Measurements from ENCODE around the gene AK1.

Gene AK1, protein sequence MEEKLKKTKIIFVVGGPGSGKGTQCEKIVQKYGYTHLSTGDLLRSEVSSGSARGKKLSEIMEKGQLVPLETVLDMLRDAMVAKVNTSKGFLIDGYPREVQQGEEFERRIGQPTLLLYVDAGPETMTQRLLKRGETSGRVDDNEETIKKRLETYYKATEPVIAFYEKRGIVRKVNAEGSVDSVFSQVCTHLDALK

DNA sequence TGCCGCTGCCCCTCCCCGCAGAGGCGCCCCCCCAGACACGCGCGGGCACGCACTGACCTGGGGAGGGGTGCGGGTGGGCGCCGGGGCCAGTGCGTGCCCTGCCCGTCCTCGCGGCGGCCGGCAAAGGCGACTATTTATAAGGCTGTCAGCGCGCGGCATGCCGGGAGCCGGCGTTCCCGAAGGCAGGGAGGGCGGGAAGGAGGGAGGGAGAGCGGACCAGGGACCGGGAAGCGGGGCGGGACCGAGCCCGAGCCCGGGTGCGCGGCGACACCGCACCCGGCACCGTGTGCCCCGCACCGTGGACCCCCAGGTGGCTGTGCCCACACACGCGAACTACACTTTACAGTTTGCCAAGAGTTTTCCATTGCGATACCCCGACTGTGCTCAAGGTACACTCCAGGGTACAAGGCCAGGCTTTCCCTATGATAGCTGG is at the start of gene AK1:
AK1 (minus strand) TSS at position 110 of the 433 bp plus-strand sequence. CDS start 3,058 bp downstream, outside the sequence.
- DNase-seq, result no peak

DNA sequence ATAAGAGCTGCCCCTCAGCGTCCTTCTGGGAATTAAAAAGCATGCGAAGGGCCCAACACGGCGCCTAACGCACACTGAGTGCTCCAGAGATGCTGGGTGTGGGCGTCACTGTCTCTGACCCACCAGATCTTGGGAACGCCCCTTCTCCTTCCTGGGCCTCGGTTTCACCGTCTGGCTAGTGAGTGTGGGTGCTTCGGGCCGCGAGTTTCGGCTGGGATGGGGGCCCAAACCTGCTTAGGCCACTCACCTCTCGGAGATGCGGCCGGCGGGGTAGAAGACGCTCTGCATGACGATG is 49.4 kb upstream of the AK1 start:
- DNase-seq, result no peak

DNA sequence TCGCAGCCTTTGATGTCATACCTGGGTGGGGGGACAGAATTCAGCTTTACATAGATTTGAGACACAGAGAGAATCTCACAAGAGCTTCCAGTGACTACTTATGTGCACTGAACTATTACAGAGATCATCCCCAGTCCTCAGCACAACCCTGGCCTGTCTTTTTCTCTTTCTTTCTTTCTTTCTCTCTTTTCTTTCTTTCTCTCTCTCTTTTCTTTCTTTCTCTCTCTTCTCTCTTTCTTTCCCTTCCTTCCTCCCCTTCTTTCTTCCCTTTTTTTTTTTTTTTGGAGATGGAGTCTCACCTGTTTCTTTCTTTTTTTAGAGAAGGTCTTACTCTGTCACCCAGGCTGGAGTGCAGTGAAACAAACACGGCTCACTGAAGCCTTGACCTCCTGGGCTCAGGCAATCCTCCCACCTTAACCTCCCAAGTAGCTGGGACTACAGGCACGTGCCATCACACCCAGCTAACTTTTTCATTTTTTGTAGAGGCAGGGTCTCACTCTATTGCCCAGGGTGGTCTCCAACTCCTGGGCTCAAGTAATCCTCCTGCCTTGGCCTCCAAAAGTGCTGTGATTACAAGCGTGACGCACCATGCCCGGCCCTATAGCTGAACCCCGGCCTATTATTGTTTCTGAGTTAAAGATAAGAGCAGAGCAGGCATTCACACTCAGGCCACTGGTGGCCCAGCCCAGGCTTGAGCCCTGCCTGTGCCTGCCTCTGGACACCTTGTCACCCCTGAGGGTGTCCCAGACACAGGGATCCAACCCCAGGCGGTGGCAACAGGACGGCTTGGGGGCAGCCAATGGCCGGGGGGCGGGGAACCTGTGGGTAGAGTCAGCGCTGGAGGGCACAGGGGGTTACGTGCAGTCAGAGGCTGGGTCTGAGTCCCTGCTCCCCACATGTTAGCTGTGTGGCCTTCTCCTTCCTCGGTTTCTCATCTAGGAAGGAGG is 48.8 kb upstream of the AK1 start:
- DNase-seq, result no peak

DNA sequence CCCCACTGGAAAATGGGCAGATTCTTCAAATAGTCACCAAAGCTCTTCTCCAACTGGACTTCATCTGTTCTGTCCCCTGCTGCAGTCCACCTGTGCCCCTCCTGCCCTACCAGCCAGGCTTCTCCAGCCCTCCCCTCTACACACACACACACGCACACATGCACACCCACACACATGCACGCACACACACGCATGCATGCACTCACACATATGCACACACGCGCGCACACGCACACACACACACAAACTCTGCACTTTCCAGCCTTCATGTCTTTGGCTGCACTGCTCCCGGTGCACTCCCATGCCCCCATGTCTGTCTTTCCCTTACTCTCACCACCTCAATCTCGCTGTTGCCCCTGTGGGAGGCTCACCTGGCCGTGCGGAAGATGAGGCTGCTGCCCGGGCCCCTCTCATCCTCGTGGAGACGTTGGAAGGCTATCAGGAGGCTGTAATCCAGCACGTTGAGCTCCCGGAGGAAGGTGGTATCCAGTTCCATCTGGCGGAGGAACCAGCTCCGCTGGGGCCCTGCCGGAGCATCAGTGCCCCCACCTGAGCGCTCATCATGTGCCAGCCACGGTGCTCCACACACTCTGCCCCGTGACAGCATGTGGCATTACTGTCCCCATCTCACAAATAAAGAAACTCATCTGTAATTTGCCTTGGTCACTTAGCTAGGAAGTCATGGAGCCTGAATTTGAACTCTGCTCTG is 47.4 kb upstream of the AK1 start:
- DNase-seq, result no peak

DNA sequence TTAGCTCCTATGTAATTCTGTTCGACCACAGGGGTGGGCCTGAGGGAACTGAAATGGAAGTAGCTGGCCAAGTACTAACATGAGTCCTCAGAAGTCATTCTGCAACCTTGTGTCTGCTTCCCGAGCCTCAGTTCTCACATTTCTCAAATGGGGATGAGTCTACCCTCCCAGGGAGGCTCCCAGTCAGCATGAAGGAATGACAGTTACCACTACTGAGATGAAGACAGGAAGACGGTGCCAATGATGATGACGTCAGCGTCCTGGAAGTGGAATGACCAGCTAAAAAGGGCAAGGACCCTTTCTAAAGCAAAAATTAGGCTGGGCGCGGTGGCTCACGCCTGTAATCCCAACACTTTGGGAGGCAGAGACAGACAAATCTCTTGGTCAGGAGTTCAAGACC is 46.3 kb upstream of the AK1 start:
- no peak for DNase-seq

DNA sequence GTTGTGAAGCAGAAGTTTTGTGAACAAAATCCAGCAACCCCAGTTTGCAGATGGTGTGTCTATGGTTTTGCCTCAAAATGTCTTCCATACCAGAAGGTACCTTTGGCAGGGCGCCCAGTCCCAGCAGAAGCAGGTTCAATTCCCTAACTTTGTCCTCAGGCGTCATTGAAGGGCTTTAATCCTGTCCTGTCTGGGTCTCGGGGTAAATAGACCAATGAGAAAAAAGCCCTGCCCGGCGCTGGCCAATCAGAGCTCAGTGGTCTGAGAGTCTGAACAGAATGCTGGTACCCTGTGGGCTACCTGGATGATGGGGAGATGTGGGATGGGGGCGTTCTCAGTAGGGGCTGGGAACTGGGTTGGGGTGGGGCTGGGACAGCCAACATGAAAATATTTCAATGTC is 45.6 kb upstream of the AK1 start:
- no peak for DNase-seq

DNA sequence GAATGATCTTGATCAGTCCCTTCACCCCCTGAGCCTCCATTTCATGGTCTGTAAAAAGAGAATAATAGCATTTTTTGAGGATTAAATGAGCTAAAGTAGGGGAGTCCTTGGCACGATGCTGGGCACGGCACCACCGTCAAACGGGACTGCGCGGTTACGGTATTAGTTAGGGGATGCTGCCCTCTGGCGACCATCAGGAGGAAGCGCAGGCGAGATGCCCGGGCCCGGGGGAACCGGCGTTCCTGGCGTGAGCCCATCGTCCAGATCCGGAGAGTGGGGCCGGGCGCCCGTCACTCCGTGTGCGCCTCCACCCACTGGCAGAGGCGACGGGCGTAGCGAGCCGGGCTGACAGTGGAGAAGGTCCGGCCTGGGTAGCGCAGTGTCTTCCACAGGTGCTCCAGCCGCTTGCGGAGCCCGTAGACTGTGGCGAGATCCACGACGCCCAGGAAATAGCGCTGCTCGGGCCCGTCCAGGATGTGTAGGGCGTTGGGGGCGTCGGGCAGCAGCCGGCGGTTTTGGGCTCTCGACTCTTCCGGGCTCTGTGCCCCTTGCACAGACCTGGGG is 44.2 kb upstream of the AK1 start:
- peak; percentile 84 for DNase-seq

DNA sequence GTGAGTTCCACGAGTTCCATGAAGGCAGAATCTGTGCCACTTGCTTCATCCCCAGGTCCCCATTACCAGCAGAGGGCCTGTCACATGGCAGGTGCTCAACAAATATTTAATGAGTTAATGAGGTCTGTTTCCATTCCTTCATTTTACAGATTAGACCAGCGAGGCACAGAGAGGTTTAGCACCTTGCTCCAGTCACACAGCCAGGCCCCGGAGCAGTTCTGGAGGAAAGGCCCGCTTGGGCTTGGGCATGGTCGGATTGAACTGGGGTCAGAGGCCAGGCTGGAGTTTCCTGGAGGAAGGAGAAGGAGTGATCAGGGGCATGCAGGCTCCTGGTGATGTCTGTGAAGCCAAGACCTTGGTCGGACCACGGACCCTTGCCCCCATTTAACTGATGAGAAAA is 43.3 kb upstream of the AK1 start:
- DNase-seq, result no peak

DNA sequence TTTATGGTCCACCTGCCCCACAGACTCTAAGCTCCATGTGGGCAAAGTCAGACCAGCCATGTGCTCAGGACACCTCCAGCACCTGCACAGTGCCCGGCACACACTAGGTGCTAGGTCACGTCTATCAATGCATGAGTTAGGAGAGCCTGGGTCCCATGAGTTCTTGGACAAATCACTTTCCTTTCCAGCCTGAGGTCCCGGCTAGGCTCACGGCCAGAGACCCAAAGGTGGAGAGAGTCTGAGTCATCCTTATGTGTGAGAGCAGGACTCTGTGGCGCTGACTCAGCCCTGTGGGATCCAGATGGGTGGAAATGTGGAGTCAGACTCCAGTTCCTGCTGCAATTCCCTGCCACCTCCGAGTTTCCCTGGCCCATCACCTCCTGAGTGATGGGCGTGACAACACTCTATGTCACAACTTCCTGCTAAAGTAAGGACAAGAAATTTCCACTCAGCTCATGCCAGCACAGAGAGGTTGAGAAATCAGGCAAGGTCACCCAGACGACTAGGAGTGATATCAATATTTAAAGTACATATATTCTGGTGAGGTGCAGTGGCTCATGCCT is 41.9 kb upstream of the AK1 start:
- DNase-seq, result no peak

DNA sequence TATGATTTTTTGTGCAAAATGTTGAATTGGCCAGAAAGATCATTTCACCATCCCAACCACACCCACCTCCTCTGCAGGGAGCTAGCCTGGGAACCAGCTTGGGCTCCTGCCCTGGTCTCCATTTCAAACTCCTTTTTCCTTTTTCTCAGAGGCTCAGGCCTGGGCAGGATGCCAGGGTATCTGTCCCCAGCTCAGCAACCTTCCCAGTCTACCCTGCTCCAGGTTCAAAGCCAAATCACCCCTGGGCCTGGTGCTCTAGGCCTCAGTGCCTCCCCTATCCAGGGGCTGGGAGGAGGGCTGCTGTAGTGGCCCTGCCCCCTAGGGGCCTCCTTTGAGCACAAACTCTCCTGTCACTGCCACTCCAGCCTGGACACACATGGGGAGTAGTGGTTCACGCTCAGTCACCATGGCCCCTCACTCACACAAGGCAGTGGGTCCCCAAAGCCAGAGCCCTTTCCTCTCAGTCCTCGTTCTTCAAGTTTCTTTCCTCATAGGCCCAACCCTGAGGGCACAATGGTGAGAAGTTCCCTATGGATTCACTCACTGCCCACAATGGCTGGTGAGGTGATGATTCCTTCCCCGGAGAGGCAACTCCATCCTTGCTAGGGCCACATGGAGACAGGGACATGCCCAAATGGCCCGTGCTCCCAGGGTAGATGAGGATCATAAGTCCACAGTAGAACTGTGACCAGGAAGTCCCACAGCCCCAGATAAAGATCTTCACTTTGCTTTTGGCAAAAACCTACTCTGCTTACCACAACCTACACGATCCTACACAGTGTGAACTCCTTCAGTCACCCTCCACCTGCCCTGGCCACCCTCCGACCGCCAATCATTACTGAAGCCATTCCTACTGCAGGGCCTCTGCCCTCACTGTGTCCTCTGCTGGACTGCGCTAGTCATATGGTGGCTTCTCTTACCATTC is 41.0 kb upstream of the AK1 start:
- DNase-seq, result no peak

DNA sequence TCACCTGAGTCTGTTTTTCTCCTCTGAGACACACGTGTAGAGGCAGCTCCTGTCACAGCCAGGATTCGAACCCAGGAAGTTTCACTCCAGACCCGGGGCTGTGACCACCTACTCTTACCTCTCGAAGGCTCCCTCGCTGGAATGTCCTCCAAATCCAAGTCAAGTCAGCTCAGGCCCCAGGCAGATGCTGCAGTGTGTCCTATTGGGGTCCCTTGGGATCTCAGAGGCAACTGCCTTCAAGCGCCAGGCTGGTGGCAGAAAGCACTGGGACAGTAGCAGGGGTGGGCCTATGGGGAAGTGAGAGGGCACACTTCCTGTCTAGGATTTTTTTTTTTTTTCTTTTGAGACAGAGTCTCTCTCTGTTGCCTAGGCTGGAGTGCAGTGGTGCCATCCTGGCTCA is 40.1 kb upstream of the AK1 start:
- no peak for DNase-seq

DNA sequence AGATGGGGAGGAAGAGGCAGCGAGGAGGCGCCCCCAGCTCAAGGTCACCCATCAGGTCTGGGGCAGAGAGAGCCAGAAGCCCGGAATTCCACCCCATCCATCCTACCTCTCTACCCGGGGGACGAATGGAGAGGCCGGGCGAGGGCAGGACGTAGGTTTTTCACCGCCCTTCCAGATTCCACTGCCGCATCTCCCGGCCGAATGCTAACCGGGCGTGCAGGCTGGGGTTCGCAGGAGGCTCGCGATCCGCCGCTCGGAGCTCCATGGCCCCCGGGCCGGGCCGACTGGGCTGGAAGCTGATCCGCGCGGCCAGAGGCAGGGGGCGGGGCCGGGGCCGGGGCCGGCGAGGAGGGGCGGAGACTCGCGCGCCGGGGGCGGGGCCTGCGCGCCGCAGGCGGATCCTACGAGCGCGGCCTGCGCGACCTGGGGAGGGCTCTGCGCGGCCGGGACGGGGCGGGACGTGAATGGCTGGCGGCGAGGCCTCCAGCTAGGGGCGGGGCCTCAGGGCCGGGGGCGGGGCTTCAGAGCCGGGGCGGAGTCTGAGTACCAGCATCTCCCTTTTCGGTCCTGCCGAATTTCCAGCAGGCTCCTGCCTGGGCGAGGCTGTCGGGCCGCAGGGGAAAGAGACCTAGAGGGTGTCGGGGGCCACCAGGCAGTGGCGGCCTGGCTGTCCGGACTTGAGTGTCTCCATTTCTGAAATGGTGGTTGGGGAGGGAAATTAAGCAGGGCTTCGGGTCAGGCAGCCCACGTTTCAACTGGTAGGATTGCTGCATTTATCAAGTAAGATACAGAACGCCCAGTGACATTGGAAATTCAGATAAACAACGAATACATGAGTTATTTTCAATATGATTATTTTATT is 39.5 kb upstream of the AK1 start, which contains the start of gene ST6GALNAC4:
ST6GALNAC4 (minus strand) TSS at position 322 of the 862 bp plus-strand sequence. CDS start 622 bp downstream, outside the sequence.
- peak; percentile 97 for DNase-seq

DNA sequence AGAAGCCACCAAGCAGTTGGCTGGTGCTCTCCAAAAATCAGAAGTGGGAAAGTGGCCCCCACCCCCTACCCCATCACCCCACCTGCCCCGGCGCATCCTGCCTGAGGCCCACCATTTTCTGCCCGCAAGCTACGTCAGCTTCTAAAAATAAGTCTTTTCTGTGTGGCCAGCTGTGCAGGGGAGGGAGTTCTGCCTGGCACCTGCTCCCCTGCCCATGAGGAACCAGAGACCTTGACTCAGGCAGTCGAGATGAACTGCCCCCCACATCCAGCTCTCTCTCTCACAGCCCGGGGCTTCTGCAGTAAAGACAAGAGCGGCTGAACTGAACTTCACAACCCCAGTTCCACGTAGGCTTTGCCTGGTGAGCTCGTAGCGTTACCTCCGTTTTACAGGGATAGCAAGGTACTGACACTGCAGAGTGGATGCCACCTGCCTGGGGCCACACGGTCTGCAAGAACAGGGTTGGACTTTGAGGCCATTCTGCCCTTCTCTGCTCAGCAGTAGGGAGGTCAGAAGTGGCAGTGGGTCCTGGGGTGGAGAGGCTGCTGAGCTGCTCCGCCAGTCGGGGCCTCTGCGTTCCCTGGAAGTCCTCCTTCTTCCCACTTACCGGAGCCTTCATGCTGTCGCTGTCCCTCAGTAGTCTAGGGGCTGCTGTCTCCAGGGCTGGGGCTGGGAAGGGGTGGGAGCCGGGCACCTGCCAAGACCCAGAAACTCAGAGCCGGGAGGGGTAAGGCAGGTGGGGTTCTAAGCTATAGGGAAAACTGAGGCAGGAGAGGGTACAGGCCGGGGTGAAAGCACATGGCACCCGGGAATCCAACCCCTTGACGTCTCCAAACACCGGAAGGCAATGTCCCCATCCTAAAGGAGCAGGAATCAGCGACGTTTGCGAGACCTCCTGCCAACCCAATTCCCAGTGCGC is 38.6 kb upstream of the AK1 start:
- DNase-seq, result no peak

DNA sequence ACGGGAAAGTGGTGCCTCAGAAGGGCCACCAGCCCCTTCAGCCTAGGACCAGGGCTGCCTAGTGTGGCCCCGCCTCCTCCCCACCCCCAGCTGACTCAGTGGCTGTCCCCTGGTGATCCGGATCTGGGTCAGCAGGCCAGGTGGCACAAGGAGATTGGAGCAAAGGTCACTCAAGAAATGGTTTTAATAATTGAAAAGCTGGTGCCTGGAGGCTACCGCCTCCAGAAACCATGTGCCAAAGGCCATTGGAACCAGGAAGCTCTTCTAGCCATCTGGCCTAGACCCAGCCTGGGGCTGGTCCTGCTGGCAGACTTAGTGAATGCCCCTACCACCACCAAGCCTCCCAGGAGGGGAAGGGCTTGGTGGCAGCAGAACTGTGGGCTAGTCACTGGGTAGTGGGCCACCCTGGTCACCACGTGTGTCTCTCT is 37.9 kb upstream of the AK1 start:
- no peak for DNase-seq

DNA sequence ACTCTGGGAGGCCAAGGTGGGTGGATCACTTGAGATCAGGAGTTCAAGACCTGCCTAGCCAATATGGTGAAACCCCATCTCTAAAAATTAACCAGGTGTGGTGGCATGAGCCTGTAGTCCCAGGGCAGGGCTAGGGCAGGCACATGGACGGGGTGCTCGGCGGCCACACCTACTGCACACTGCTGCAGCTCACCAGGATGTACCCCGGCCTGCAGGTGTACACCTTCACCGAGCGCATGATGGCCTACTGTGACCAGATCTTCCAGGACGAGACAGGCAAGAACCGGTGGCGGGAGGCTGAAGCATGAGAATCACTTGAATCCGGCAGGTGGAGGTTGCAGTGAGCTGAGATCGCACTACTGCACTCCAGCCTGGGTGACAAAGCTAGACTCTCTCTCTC is 36.2 kb upstream of the AK1 start:
- DNase-seq, result no peak

DNA sequence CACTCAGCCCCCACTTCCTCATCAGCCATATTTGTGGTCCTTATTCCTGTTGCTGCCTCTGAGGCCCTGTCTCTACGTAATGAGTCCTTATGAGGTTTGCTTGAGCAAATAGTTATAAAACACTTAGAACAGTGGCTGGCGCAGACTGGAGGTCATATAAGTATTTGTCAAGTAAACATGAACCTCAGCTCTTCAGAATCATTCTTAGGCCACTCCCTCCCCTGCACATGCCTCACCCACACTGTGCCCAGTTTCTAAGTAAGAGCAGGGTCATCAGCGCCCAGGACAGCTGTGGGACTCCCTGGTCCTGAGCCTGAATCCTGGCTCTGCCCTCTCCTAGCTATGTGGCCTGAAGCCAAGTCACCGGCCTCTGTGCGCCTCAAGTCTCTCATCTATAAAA is 35.4 kb upstream of the AK1 start:
- DNase-seq, result no peak

DNA sequence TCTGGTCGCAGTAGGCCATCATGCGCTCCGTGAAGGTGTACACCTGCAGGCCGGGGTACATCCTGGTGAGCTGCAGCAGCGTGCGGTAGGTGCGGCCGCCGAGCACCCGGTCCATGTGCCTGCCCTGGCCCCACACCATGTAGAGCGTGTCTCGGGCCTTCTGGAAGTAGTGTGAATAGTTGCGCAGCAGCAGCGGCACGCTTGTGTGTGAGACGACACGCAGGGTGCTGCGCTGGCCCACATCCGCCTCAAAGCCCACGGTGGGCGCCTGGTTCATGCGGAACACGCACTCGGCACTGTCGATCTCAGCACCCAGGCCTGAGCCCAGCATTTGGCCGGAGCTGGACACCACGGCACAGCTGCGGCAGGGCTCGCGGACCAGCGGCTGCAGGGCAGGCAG is 34.8 kb upstream of the AK1 start:
- no peak for DNase-seq

DNA sequence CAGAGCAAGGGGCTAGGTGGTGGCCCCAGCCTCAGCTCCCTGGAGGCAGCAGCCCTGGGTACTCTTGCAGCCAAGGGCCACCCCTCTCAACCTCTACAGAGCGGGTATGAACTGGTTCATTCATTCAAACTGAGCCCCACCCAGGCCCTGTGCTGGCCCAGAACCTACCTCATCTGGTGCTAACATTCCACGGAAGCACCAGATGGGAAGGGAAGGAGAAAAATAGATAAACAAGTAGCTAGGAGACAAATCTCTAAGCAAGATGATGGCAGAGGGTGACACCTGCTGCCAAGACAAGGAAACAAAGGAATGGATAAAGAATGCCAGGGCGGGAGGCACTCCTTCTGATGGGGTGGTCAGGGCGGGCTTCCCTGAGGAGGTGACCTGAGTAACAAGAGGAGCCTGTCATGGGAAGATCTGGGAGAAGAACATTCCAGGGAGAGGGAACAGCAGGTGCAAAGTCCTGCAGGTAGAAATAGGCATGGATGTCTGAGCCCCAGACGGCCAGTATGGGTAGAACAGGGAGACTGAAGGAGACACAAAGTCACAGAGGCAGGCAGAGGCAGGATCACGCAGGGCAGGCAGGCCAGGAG is 33.2 kb upstream of the AK1 start:
- DNase-seq, result no peak

DNA sequence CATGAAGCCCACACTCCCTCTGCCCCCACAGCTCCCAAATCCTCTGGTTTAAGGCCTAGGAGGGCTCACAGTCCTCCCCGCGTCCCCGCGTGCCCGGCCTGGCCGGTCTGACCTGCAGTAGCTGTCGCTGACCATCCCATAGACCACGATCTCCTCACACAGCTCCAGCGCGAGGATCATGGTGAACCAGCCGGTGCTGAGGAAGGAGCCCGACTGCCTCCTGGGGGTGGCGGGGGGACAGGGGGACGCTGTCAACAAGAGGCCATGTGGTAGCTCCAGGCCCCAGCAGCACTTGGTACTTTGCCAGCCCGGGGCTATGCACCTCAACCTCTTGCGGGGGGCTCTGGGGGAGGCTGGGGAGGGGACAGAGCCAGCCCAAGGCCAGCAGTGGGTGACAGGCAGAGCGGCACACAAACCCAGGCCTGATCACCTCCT is 32.4 kb upstream of the AK1 start:
- no peak for DNase-seq

DNA sequence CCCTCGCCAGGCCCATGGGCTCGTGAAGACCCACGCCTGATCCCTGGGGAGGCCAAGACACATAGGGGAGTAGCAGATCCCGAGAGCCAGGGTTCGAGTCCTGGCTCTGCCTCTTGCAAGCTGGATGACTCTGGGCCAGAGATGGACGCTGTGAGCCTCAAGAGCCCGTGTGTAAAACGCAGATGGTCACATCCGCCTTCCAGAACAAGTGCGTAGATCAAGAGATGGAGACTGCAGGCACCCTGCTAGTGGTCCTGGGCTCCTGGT is 31.1 kb upstream of the AK1 start:
- no peak for DNase-seq

Data from activated CD4-positive, alpha-beta T cell treated with anti-CD3 and anti-CD28 coated beads, Interleukin-2, Interleukin-6, amounts not matched to agents 100 ng/mL and 50 ng/mL, durations not matched to agents 16 hours and 8 hours (primary cell).